ENCODE measurements around the gene PLXND1.

- TF ChIP-seq CTCF (IDR thresholded peaks at IDR 0.05; ENCODE audit: low read depth, low read length) (no peak), POLR2A (IDR thresholded peaks at IDR 0.05; ENCODE audit: extremely low read depth, insufficient read length) (no peak)
- TF ChIP-seq, protein P1, sequence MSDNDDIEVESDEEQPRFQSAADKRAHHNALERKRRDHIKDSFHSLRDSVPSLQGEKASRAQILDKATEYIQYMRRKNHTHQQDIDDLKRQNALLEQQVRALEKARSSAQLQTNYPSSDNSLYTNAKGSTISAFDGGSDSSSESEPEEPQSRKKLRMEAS (IDR thresholded peaks at IDR 0.05; ENCODE audit: low read depth, low read length): no peak
Observed at GRCh38 chr3:129567176-129567705, 39.2 kb downstream of the PLXND1 start.

All from NB4 (cell line).